ENCODE results near the gene MPV17L2.

The MPV17L2 gene

DNA sequence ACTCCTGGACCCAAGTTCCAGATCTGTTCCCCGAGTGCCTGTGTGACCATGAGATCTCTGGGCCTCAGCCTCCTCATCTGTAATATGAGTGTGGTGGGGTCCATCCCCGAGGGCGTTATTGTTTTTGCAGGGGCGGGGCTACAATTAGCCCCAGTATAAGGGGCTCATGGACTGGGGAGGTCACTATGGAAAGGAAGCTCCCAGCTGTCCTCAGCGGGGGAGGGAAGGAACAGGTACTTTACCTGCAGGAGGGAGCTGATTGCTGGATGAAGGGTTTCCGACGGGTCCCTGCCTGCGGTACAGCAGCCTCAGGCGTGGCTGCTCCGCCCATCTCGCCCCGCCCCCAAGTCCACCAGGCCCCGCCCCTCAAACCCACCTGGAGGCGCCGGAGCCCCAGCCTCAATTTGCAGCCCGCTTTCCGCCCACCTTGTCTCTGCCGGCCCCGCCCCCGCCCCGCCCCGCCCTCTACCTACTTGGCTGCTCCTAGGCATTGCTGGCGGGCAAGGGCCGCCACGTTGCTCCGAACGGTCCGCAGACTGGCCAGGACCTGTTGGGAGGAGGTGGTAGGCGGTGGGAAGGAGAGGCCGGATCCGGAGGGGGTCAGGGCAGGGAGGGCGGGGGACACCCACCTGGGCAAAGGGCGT lies 27.7 kb downstream of the MPV17L2 start:
- H3K27ac ChIP-seq: no peak overlapping the region
- no peak for TF ChIP-seq ZFX (IDR thresholded peaks at IDR 0.05)
- TF ChIP-seq, protein P1, sequence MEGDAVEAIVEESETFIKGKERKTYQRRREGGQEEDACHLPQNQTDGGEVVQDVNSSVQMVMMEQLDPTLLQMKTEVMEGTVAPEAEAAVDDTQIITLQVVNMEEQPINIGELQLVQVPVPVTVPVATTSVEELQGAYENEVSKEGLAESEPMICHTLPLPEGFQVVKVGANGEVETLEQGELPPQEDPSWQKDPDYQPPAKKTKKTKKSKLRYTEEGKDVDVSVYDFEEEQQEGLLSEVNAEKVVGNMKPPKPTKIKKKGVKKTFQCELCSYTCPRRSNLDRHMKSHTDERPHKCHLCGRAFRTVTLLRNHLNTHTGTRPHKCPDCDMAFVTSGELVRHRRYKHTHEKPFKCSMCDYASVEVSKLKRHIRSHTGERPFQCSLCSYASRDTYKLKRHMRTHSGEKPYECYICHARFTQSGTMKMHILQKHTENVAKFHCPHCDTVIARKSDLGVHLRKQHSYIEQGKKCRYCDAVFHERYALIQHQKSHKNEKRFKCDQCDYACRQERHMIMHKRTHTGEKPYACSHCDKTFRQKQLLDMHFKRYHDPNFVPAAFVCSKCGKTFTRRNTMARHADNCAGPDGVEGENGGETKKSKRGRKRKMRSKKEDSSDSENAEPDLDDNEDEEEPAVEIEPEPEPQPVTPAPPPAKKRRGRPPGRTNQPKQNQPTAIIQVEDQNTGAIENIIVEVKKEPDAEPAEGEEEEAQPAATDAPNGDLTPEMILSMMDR (conservative IDR thresholded peaks at IDR 0.05): no peak

DNA sequence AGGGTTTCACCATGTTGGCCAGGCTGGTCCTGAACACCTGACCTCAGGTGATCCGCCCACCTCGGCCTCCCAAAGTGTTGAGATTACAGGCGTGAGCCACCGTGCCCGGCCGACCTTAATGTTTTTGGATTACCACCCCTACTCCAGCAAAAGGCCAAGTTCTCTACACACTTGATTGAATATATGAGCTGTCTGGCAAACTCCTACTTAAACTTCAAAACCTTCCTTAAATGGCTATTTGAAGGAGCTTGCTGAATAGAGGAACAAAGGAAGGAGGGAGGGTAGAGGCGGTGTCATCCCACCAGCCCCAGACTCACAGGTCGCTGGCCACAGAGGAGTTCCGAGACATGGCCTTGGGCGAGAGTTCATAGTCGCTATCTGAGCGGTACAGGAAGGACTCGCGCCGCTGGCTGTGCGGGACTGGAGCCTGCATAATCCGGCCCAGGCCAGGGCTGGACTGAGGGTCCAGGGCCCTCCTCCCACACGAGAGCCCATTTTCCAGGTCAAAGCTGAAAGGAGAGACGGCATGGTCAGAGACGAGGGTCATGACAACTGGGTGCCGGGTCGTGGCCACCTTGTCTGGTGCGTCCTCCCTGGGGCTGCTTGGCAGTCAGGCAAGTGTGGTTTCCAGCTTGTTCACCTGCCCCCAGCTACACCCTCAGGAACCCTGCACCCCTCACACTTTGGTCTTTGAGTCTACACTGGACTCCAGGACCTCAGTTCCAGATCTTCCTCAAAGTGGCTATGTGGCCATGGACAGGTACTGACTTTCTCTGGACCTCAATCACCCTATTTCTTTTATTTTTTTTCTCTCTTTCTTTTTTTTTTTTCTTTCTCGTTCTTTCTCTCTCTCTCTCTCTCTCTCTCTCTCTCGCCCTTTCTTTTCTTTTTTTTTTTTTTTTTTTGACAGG lies 29.1 kb downstream of the MPV17L2 start:
- TF ChIP-seq, protein P1 (conservative IDR thresholded peaks at IDR 0.05): no peak
- TF ChIP-seq ZFX (IDR thresholded peaks at IDR 0.05): no peak
- H3K27ac ChIP-seq: no peak overlapping the region

DNA sequence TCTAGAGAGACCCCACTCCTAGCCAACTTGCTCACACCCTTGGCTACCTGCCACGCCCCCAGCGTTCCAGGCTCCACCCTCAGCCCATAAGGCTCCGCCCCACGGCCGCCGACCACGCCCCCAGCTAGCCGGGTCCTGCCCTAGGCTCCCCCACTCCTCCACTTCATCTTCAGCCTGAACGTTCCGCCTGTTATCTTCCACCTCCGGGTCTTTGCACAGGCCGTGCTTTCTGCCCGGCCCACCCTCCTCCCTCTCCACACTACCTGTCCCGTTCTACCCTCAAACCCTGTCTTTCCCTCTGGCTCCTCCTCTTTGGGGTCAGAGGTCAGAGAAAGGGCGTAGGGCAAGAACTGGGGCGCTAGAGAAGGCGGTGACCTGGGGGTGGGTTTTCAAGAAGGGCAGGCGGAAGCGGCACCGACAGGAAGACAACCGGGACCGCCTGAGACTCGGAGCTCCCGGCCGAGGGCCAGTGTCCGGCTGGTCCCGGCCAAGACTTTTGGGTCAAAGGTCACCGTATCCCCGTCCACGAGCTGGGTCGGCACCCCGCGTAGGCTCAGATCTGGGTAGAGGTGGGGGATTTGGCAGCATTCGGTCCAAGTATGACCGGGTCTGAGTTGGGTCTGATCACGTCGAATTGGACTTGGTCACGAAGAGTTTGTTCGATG lies 31.0 kb downstream of the MPV17L2 start:
- H3K27ac ChIP-seq: peak overlapping the region; percentile 36

DNA sequence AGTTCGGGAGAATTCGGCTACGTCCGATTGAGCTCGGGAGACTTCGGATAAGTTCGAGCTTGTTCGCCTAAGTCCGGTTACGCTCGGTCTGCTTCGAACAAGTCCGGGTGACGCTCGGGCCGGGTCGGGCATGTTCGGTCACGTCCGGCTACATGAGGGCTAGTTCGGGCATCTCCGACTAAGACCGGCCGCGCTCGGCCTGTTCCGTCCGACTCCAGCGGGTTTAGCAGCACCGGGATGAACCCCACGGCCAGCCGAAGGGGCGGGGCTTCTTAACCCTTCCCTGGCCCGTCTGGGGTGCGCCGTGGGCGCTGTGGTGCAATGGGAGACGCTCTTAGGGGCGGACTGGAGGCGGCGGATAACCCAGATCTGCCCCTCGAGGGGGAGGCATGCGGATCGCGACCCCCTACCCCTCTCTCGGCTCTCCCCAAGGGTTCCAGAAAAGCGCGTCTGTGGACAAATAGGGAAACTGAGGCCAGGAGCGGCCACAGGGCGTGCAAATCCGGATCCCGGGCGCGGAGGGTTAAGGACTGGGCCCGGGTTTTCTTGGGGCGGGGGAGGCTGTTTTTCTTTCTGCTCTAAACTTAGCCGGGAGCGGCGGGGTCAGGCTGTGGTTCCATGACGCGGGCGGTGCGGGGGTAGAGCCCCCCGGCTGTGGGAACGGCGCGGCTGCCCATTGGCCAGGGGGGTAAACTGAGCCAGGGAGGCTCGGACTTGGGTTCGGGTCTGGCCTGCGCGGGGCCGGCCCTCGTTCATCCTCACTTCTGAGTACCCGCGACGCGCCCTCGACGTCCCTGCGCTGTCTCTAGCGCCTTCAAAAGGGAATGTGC lies 31.7 kb downstream of the MPV17L2 start:
- H3K27ac ChIP-seq: peak overlapping the region; percentile 36; the same call in 1 of the 2 replicates
- TF ChIP-seq, protein P1 (conservative IDR thresholded peaks at IDR 0.05): no peak
- no peak for TF ChIP-seq ZFX (IDR thresholded peaks at IDR 0.05)

More for the DNA sequence above, 31.0 kb downstream of the MPV17L2 start:
- TF ChIP-seq, protein P1 (conservative IDR thresholded peaks at IDR 0.05): no peak
- no peak for TF ChIP-seq ZFX (IDR thresholded peaks at IDR 0.05)

GRCh38 chr19:18225355-18225701 lies 32.3 kb downstream of the MPV17L2 start:
- TF ChIP-seq, protein P1 (conservative IDR thresholded peaks at IDR 0.05): no peak
- TF ChIP-seq ZFX (IDR thresholded peaks at IDR 0.05): no peak
- no peak overlapping the region for H3K27ac ChIP-seq

DNA sequence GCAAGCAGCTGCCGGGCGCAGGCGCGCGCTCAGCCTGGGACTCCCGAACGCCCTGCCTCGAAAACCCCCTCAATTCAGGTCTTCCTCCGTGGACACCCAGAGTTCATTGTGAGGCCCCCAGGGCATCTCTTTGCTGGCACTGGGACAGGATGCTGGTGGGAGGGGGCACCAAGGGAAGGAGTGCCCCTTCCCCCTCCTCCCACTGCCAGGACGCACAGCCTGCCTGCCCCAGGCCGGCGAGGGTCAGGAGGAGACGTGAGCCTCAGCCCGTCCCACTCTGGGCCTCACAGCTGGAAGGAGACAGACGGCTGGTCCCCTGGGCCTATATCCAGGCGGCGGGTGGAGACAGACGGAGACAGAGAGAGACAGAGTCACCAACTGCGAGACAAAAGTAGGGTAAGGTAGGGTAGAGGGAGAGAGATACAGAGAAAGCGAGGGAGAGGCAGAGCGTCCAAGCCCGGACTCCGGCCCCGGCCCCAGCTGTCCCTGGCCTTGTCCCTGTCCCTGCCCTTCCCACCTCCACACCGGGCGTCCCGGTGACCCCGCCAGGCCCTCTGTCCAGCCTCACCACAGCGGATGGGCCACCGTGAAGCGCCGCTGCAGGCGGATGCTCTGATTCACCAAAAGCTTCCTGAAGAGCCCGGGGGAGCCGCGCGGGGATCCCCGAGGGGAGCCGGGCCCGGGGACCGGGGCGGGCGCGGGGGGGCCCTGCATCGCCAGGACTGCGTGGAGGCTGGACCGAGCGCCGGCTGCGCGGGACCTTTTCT lies 32.9 kb downstream of the MPV17L2 start, which contains the start of gene PDE4C:
Gene PDE4C (minus strand): TSS at position 737 of the 767 bp plus-strand sequence. CDS start 23 bp downstream, at position 714.
- TF ChIP-seq, protein P1 (conservative IDR thresholded peaks at IDR 0.05): no peak
- no peak for TF ChIP-seq ZFX (IDR thresholded peaks at IDR 0.05)
- no peak within 1 kb of the TSS for H3K27ac ChIP-seq

Measured in C4-2B (cell line).